Osteoblast (primary cell): Measurements from ENCODE around the gene MYO5B. TPM values are rescaled to one million over a fixed set of nuclear protein-coding genes. Genes with fewer than 3 reads are reported as not detected.

ENCODE experiments used
- DNase-seq: peaks from one replicate; pipeline ENCODE4 v3.0.0; 2011; ENCODE audit warnings: low spot score, mixed read lengths; ENCODE audit not compliant: insufficient read length; ENCODE audit errors: missing footprints
- H2AFZ ChIP-seq: 2 replicates; pipeline ENCODE4 v1.6.0; 2011; ENCODE audit warnings: mild to moderate bottlenecking, low read length
- H3K27ac ChIP-seq: 2 replicates; pipeline ENCODE4 v1.5.1; 2011; ENCODE audit warnings: mild to moderate bottlenecking, low read depth, low read length, moderate library complexity
- H3K27me3 ChIP-seq: 2 replicates; pipeline ENCODE4 v1.6.0; 2012; ENCODE audit warnings: mild to moderate bottlenecking, control low read depth, inconsistent platforms, low read length, moderate library complexity; ENCODE audit not compliant: insufficient read depth
- H3K36me3 ChIP-seq: 2 replicates; pipeline ENCODE4 v1.5.1; 2011; ENCODE audit warnings: mild to moderate bottlenecking, low read length, control low read depth, moderate library complexity; ENCODE audit not compliant: insufficient read depth
- H3K4me1 ChIP-seq: 2 replicates; pipeline ENCODE4 v1.5.1; 2011; ENCODE audit warnings: mild to moderate bottlenecking, low read length, control low read depth, moderate library complexity; ENCODE audit not compliant: insufficient read depth
- H3K4me2 ChIP-seq: 2 replicates; pipeline ENCODE4 v1.6.0; 2011; ENCODE audit warnings: mild to moderate bottlenecking, low read length; ENCODE audit not compliant: insufficient read depth
- H3K4me3 ChIP-seq: fragments of 200-600 bp; sonication (generic); 3 replicates; pipeline ENCODE4 v1.5.1; 2012; ENCODE audit warnings: mild to moderate bottlenecking, low read length, inconsistent platforms; ENCODE audit not compliant: insufficient read depth
- H3K79me2 ChIP-seq: 2 replicates; pipeline ENCODE4 v1.6.0; 2012; ENCODE audit warnings: mild to moderate bottlenecking, low read length, control low read depth, inconsistent platforms; ENCODE audit not compliant: insufficient read depth
- H3K9me3 ChIP-seq: 2 replicates; pipeline ENCODE4 v1.5.1; 2011; ENCODE audit warnings: low read depth, low read length, control low read depth
- H4K20me1 ChIP-seq: 2 replicates; pipeline ENCODE4 v1.6.0; 2012; ENCODE audit warnings: mild to moderate bottlenecking, low read length, control low read depth; ENCODE audit not compliant: insufficient read depth
- total RNA-seq: library from RNA; depleted of rRNA; stranded (reverse); fragments of >200 nt; gene quantifications from 2 replicates; pipeline ENCODE4 v1.2.3, GENCODE V29; 2012
- TF ChIP-seq, protein P1 (sequence below): IDR thresholded peaks from 2 replicates; pipeline ENCODE4 v1.5.1; 2011; ENCODE audit warnings: mild to moderate bottlenecking, low read depth, low read length, moderate library complexity; ENCODE audit errors: extremely low read depth

MYO5B gene
- total RNA-seq, 1 donor = 0.36 TPM

GRCh38 chr18:49878567-49879270 is 316.2 kb downstream of the MYO5B start:
- H4K20me1 ChIP-seq = no peaks in the 10 kb centered on the region
- H3K9me3 ChIP-seq = no peaks in the 10 kb centered on the region
- H3K4me1 ChIP-seq = peaks cover 2% of the 10 kb centered on the region
- no peaks in the 10 kb centered on the region for H3K36me3 ChIP-seq
- TF ChIP-seq, protein P1, sequence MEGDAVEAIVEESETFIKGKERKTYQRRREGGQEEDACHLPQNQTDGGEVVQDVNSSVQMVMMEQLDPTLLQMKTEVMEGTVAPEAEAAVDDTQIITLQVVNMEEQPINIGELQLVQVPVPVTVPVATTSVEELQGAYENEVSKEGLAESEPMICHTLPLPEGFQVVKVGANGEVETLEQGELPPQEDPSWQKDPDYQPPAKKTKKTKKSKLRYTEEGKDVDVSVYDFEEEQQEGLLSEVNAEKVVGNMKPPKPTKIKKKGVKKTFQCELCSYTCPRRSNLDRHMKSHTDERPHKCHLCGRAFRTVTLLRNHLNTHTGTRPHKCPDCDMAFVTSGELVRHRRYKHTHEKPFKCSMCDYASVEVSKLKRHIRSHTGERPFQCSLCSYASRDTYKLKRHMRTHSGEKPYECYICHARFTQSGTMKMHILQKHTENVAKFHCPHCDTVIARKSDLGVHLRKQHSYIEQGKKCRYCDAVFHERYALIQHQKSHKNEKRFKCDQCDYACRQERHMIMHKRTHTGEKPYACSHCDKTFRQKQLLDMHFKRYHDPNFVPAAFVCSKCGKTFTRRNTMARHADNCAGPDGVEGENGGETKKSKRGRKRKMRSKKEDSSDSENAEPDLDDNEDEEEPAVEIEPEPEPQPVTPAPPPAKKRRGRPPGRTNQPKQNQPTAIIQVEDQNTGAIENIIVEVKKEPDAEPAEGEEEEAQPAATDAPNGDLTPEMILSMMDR = no peak
- H3K4me2 ChIP-seq = no peak overlapping the region
- no peak overlapping the region for H2AFZ ChIP-seq
- no peak for DNase-seq
- no peak overlapping the region for H3K4me3 ChIP-seq
- no peak overlapping the region for H3K27ac ChIP-seq
- peaks cover 4% of the 10 kb centered on the region for H3K27me3 ChIP-seq
- H3K79me2 ChIP-seq = no peaks in the 10 kb centered on the region

GRCh38 chr18:49878015-49878414 is 316.9 kb downstream of the MYO5B start:
- no peak overlapping the region for H3K4me2 ChIP-seq
- no peaks in the 10 kb centered on the region for H3K36me3 ChIP-seq
- no peak for DNase-seq

GRCh38 chr18:49876536-49876935 is 318.4 kb downstream of the MYO5B start:
- Histone ChIP-seq H3K4me1 (peaks cover 2% of the 10 kb centered on the region), H3K27me3 (peaks cover 4% of the 10 kb centered on the region), H3K4me2 (no peak overlapping the region), H3K4me3 (no peak overlapping the region), H3K36me3 (no peaks in the 10 kb centered on the region), H4K20me1 (no peaks in the 10 kb centered on the region), H3K79me2 (no peaks in the 10 kb centered on the region), H3K27ac (no peak overlapping the region), H2AFZ (no peak overlapping the region), H3K9me3 (no peaks in the 10 kb centered on the region)
- no peak for DNase-seq
- TF ChIP-seq, protein P1 = no peak

More at GRCh38 chr18:49878015-49878414, 316.9 kb downstream of the MYO5B start:
- H3K79me2 ChIP-seq = no peaks in the 10 kb centered on the region
- H3K4me3 ChIP-seq = no peak overlapping the region
- TF ChIP-seq, protein P1 = no peak
- no peaks in the 10 kb centered on the region for H4K20me1 ChIP-seq
- peaks cover 2% of the 10 kb centered on the region for H3K4me1 ChIP-seq
- no peak overlapping the region for H3K27ac ChIP-seq
- H3K27me3 ChIP-seq = peaks cover 4% of the 10 kb centered on the region
- H3K9me3 ChIP-seq = no peaks in the 10 kb centered on the region
- no peak overlapping the region for H2AFZ ChIP-seq

DNA sequence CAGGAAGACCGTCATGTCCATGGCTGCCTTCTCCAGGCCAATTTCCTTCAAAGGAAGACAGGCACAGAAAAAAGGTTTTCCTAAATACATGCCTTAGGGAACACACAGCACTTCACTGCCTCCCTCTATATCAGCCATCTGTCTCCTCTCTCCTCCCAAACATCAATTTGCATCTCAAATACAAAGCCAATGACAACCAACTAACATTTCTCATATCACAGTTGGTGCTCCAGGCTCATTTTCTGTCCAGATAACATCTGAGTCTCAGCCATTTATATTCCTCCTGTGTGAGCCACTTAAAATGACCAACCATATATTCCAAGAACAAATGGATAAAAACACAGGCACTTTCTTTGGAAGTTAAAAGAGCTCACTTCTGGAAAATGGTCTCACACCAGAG is 319.2 kb downstream of the MYO5B start:
- no peak overlapping the region for H3K4me3 ChIP-seq
- TF ChIP-seq, protein P1 = no peak
- DNase-seq = no peak
- H3K36me3 ChIP-seq = no peaks in the 10 kb centered on the region
- no peak overlapping the region for H3K4me2 ChIP-seq
- H4K20me1 ChIP-seq = no peaks in the 10 kb centered on the region
- H3K79me2 ChIP-seq = no peaks in the 10 kb centered on the region
- H2AFZ ChIP-seq = no peak overlapping the region
- H3K27me3 ChIP-seq = peaks cover 5% of the 10 kb centered on the region
- H3K27ac ChIP-seq = no peak overlapping the region
- H3K9me3 ChIP-seq = no peaks in the 10 kb centered on the region
- peaks cover 2% of the 10 kb centered on the region for H3K4me1 ChIP-seq
